Measurements from ENCODE around the gene AARS1. TPM values are rescaled to one million over a fixed set of nuclear protein-coding genes. Genes with fewer than 3 reads are reported as not detected.
"Not testable (repeated sequence)": the region's sequence is repeated elsewhere in the genome, so short reads cannot be mapped to it uniquely, and the experiment has no call there.

Gene AARS1
- total RNA-seq, 6 experiments from 2014 or later, result 82.3 to 99.1 (median 84.9) TPM

- H3K9me3 Mint-ChIP-seq, result no peaks in the 10 kb centered on the region
- H3K4me3 Mint-ChIP-seq, result no peak overlapping the region
- H3K27me3 Mint-ChIP-seq (ENCODE audit: insufficient read depth), result no peaks in the 10 kb centered on the region
- H3K4me1 Mint-ChIP-seq (ENCODE audit: low read depth), result no peaks in the 10 kb centered on the region
- DNase-seq, result peak; percentile 43
- peaks cover 32% of the 10 kb centered on the region for H3K36me3 Mint-ChIP-seq (ENCODE audit: low read depth)
- H3K27ac Mint-ChIP-seq, result no peak overlapping the region
- TF ChIP-seq, protein P1, sequence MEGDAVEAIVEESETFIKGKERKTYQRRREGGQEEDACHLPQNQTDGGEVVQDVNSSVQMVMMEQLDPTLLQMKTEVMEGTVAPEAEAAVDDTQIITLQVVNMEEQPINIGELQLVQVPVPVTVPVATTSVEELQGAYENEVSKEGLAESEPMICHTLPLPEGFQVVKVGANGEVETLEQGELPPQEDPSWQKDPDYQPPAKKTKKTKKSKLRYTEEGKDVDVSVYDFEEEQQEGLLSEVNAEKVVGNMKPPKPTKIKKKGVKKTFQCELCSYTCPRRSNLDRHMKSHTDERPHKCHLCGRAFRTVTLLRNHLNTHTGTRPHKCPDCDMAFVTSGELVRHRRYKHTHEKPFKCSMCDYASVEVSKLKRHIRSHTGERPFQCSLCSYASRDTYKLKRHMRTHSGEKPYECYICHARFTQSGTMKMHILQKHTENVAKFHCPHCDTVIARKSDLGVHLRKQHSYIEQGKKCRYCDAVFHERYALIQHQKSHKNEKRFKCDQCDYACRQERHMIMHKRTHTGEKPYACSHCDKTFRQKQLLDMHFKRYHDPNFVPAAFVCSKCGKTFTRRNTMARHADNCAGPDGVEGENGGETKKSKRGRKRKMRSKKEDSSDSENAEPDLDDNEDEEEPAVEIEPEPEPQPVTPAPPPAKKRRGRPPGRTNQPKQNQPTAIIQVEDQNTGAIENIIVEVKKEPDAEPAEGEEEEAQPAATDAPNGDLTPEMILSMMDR (IDR thresholded peaks at IDR 0.05), result peak; percentile 84
Measured at GRCh38 chr16:70267516-70267915, 21.8 kb downstream of the AARS1 start.

DNA sequence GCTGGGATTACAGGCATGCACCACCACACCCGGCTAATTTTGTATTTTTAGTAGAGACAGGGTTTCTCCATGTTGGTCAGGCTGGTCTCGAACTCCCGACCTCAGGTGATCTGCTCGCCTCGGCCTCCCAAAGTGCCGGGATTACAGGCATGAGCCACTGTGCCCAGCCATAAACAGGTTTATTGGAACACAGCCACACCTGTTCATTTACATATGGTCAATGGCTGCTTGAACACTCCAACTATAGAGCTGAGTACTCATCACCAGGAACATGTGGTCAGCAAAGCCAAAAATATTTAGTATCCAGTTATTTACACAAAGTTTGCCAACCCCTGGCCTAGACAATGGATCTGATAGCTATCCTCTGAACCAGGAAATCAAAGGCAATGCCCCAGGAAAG, 29.4 kb downstream of the AARS1 start:
- peaks cover 24% of the 10 kb centered on the region for H3K36me3 Mint-ChIP-seq (ENCODE audit: low read depth)
- not testable (repeated sequence) for H3K4me1 Mint-ChIP-seq (ENCODE audit: low read depth); H3K4me3 Mint-ChIP-seq; H3K27me3 Mint-ChIP-seq (ENCODE audit: insufficient read depth); DNase-seq; H3K9me3 Mint-ChIP-seq; H3K27ac Mint-ChIP-seq

DNA sequence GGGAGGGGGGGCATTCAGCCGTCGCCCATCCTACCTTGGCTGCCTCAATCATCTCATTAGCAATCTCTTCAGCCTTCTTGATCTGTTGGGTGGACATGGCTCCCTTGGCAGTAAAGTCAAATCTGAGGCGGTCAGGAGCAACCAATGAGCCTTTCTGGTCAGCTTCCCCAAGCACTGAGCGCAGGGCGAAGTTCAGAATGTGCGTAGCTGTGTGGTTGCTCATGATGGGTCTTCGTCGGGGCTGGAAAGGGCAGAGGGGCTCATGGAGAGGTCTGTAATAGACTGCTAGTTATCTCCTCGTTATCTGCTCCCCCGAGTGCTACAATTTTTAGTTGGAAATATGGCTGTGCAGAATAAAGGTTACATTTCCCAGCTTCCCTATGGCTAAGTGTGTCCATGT, 30.4 kb downstream of the AARS1 start:
- Mint-ChIP-seq H3K27me3 (ENCODE audit: insufficient read depth) (no peaks in the 10 kb centered on the region), H3K4me1 (ENCODE audit: low read depth) (no peaks in the 10 kb centered on the region), H3K36me3 (ENCODE audit: low read depth) (peaks cover 24% of the 10 kb centered on the region), H3K4me3 (no peak overlapping the region), H3K9me3 (no peaks in the 10 kb centered on the region), H3K27ac (no peak overlapping the region)
- no peak for DNase-seq
- TF ChIP-seq, protein P1 (IDR thresholded peaks at IDR 0.05), result no peak

GRCh38 chr16:70258065-70258464, 31.2 kb downstream of the AARS1 start:
- H3K36me3 Mint-ChIP-seq (ENCODE audit: low read depth), result peaks cover 28% of the 10 kb centered on the region
- DNase-seq, result no peak
- no peak overlapping the region for H3K4me3 Mint-ChIP-seq
- H3K27ac Mint-ChIP-seq, result no peak overlapping the region
- no peaks in the 10 kb centered on the region for H3K27me3 Mint-ChIP-seq (ENCODE audit: insufficient read depth)
- TF ChIP-seq, protein P1 (IDR thresholded peaks at IDR 0.05), result no peak
- H3K9me3 Mint-ChIP-seq, result no peaks in the 10 kb centered on the region
- H3K4me1 Mint-ChIP-seq (ENCODE audit: low read depth), result no peaks in the 10 kb centered on the region

DNA sequence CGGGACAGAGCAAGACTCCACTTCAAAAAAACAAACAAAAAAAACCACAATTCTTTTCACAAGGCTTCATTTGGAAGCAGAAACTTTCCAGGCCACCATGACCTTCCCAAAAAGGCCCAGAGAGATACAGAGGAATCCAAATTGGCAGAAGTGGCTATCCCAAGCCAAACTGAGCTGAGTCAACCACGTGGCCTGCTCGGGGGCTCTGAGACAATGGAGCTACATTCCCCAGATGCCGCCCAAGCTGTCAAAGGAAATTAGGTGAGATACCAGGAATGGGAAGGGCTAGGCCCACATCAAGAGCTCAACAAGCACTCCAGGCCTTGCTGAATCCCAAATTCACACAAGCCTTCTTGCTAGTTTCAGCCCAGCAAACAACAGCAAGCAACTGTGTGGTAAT, 31.9 kb downstream of the AARS1 start:
- Mint-ChIP-seq H3K36me3 (ENCODE audit: low read depth) (peaks cover 31% of the 10 kb centered on the region), H3K4me3 (no peak overlapping the region), H3K9me3 (no peaks in the 10 kb centered on the region), H3K4me1 (ENCODE audit: low read depth) (no peaks in the 10 kb centered on the region), H3K27me3 (ENCODE audit: insufficient read depth) (no peaks in the 10 kb centered on the region), H3K27ac (no peak overlapping the region)
- no peak for DNase-seq
- TF ChIP-seq, protein P1 (IDR thresholded peaks at IDR 0.05), result no peak

- no peak for DNase-seq
- Mint-ChIP-seq H3K36me3 (ENCODE audit: low read depth) (peaks cover 34% of the 10 kb centered on the region), H3K4me3 (no peak overlapping the region), H3K27me3 (ENCODE audit: insufficient read depth) (peaks cover 5% of the 10 kb centered on the region; the same call in 1 of the 2 replicates), H3K27ac (no peak overlapping the region), H3K4me1 (ENCODE audit: low read depth) (no peaks in the 10 kb centered on the region), H3K9me3 (no peaks in the 10 kb centered on the region)
- TF ChIP-seq, protein P1 (IDR thresholded peaks at IDR 0.05), result no peak
Measured at GRCh38 chr16:70255574-70255973, 33.7 kb downstream of the AARS1 start.
